GM23338 (cell line): ENCODE measurements around the gene CLEC1B.

ENCODE experiments used
- TF ChIP-seq, protein P1 (sequence below), 2 experiments: fragments of 200-600 bp in 1 of 2; sonication (generic) in 1 of 2; conservative IDR thresholded peaks; 2 replicates each; pipeline versions ENCODE4 v1.5.1 to v1.6.1; 2016 to 2017; ENCODE audit warnings: antibody characterized with exemption in 2 of 2, low read depth in 2 of 2, mild to moderate bottlenecking in 2 of 2, moderate library complexity in 1 of 2
- TF ChIP-seq, protein P2 (sequence below): IDR thresholded peaks from one replicate; pipeline ENCODE4 v1.6.1; 2018; ENCODE audit warnings: antibody characterized with exemption; ENCODE audit not compliant: unreplicated experiment

DNA sequence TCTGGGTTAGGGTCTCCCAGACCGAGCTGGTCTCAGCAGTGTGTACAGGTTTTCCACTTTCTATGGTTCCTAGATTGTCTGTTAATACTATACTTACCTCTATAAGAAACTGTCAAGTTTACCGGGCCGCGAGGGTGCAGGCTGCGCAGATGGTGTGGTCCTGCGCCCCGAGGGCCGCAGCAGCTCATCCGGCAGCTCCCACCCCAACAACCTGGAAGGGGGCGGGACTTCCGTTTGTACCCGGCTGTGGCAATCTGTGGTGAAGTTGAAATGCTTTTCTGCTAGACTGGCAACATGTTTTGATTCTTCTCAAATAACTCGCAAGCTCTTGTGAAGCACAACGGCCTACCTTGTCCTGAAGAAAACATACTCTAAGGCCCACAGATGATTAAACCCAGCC is 31.5 kb upstream of the CLEC1B start, which contains the start of gene CLEC9A:
- TF ChIP-seq, protein P1, sequence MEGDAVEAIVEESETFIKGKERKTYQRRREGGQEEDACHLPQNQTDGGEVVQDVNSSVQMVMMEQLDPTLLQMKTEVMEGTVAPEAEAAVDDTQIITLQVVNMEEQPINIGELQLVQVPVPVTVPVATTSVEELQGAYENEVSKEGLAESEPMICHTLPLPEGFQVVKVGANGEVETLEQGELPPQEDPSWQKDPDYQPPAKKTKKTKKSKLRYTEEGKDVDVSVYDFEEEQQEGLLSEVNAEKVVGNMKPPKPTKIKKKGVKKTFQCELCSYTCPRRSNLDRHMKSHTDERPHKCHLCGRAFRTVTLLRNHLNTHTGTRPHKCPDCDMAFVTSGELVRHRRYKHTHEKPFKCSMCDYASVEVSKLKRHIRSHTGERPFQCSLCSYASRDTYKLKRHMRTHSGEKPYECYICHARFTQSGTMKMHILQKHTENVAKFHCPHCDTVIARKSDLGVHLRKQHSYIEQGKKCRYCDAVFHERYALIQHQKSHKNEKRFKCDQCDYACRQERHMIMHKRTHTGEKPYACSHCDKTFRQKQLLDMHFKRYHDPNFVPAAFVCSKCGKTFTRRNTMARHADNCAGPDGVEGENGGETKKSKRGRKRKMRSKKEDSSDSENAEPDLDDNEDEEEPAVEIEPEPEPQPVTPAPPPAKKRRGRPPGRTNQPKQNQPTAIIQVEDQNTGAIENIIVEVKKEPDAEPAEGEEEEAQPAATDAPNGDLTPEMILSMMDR (conservative IDR thresholded peaks at IDR 0.05; ENCODE audit: low read depth in 2 of 2): no peak
- TF ChIP-seq, protein P2, sequence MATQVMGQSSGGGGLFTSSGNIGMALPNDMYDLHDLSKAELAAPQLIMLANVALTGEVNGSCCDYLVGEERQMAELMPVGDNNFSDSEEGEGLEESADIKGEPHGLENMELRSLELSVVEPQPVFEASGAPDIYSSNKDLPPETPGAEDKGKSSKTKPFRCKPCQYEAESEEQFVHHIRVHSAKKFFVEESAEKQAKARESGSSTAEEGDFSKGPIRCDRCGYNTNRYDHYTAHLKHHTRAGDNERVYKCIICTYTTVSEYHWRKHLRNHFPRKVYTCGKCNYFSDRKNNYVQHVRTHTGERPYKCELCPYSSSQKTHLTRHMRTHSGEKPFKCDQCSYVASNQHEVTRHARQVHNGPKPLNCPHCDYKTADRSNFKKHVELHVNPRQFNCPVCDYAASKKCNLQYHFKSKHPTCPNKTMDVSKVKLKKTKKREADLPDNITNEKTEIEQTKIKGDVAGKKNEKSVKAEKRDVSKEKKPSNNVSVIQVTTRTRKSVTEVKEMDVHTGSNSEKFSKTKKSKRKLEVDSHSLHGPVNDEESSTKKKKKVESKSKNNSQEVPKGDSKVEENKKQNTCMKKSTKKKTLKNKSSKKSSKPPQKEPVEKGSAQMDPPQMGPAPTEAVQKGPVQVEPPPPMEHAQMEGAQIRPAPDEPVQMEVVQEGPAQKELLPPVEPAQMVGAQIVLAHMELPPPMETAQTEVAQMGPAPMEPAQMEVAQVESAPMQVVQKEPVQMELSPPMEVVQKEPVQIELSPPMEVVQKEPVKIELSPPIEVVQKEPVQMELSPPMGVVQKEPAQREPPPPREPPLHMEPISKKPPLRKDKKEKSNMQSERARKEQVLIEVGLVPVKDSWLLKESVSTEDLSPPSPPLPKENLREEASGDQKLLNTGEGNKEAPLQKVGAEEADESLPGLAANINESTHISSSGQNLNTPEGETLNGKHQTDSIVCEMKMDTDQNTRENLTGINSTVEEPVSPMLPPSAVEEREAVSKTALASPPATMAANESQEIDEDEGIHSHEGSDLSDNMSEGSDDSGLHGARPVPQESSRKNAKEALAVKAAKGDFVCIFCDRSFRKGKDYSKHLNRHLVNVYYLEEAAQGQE: no peak
